CD4-positive, alpha-beta T cell (primary cell): ENCODE measurements around the gene STIM1. TPM values are rescaled to one million over a fixed set of nuclear protein-coding genes. Genes with fewer than 3 reads are reported as not detected.
A peak's percentile ranks its signal among the peaks of the same experiment; 100 is the strongest.

Experiments
- ATAC-seq: fragments of 200-7000 bp; cut with Tn5 transposase; one replicate; pipeline ENCODE4 v1.10.0; 2022; ENCODE audit warnings: mild to moderate bottlenecking; ENCODE audit not compliant: poor library complexity
- CTCF ChIA-PET: fragments of 350-600 bp; sonication (Branson Sonifier 250); formaldehyde crosslinking; loops from one replicate; lab custom pipeline; 2021; ENCODE audit warnings: antibody characterized with exemption, inconsistent platforms; lab: Charles Lee
- POLR2A ChIA-PET: fragments of 350-600 bp; sonication (Branson Sonifier 250); formaldehyde crosslinking; loops from one replicate; lab custom pipeline; 2021; ENCODE audit warnings: antibody characterized with exemption, inconsistent platforms; lab: Charles Lee
- DNase-seq, 14 experiments: peaks; one replicate each; pipeline ENCODE4 v3.0.0-alpha.2; 2013 to 2020; ENCODE audit warnings: mixed read lengths in 2 of 14
- H3K27ac ChIP-seq, 2 donors: one replicate each; pipeline versions ENCODE4 v1.5.1 to v1.7.0; 2013; ENCODE audit warnings: low read length in 2 of 2, low read depth in 1 of 2, mild to moderate bottlenecking in 1 of 2
- H3K27me3 ChIP-seq, 2 experiments: 1 replicate in 1 of 2; 2 replicates in 1 of 2; pipeline versions ENCODE4 v1.6.1 to v1.7.0; 2013; ENCODE audit warnings: low read length in 2 of 2, control low read depth in 1 of 2, mild to moderate bottlenecking in 1 of 2, moderate library complexity in 1 of 2; ENCODE audit not compliant: insufficient read depth in 2 of 2, control insufficient read depth in 1 of 2
- H3K36me3 ChIP-seq: one replicate; pipeline ENCODE4 v1.6.1; 2013; ENCODE audit warnings: low read length, control low read depth; ENCODE audit not compliant: insufficient read depth
- H3K4me1 ChIP-seq: one replicate; pipeline ENCODE4 v1.6.1; 2013; ENCODE audit warnings: low read length, control low read depth; ENCODE audit not compliant: insufficient read depth
- H3K4me3 ChIP-seq: one replicate; pipeline ENCODE4 v1.5.1; 2013; ENCODE audit warnings: mild to moderate bottlenecking, low read length, moderate library complexity
- H3K9me3 ChIP-seq, 2 experiments: 1 replicate in 1 of 2; 2 replicates in 1 of 2; pipeline versions ENCODE4 v1.6.1 to v1.7.0; 2013; ENCODE audit warnings: low read length in 2 of 2, mild to moderate bottlenecking in 2 of 2, control low read depth in 1 of 2, moderate library complexity in 1 of 2; ENCODE audit not compliant: control insufficient read depth in 1 of 2, insufficient read depth in 1 of 2
- H3K27ac Mint-ChIP-seq: one replicate; pipeline ENCODE4 v1.8.0; 2020; ENCODE audit warnings: mixed read lengths
- H3K27me3 Mint-ChIP-seq: one replicate; pipeline ENCODE4 v1.8.0; 2021; ENCODE audit warnings: mixed read lengths
- H3K36me3 Mint-ChIP-seq: one replicate; pipeline ENCODE4 v1.8.0; 2021; ENCODE audit warnings: low read depth, mixed read lengths
- H3K4me1 Mint-ChIP-seq: one replicate; pipeline ENCODE4 v1.8.0; 2021; ENCODE audit warnings: low read depth, mixed read lengths
- H3K4me3 Mint-ChIP-seq: one replicate; pipeline ENCODE4 v1.8.0; 2020; ENCODE audit warnings: mild to moderate bottlenecking, mixed read lengths
- H3K9me3 Mint-ChIP-seq: one replicate; pipeline ENCODE4 v1.8.0; 2020; ENCODE audit warnings: mixed read lengths
- CTCF ChIP-seq: fragments of 200-600 bp; IDR thresholded peaks from one replicate; pipeline ENCODE4 v1.8.0; 2022; ENCODE audit warnings: antibody characterized with exemption, mild to moderate bottlenecking
- intact Hi-C, 2 experiments: fragments of 100-400 bp; cut with DNase I in 1 of 2; cut with micrococcal nuclease in 1 of 2; formaldehyde crosslinking; loops; one replicate each; pipeline versions ENCODE4 v1.15.1 to v1.9.0; 2023 to 2025; cut with DNase I, micrococcal nuclease
- total RNA-seq, 174 experiments: library from RNA in 2 of 174; stranded (reverse) in 2 of 174; gene quantifications; one replicate each; pipeline ENCODE4 v1.2.3 and lab custom pipeline; 2021 to 2026

The STIM1 gene
- total RNA-seq, 2 experiments from 2014 or later: 89.0 to 94.9 TPM

DNA sequence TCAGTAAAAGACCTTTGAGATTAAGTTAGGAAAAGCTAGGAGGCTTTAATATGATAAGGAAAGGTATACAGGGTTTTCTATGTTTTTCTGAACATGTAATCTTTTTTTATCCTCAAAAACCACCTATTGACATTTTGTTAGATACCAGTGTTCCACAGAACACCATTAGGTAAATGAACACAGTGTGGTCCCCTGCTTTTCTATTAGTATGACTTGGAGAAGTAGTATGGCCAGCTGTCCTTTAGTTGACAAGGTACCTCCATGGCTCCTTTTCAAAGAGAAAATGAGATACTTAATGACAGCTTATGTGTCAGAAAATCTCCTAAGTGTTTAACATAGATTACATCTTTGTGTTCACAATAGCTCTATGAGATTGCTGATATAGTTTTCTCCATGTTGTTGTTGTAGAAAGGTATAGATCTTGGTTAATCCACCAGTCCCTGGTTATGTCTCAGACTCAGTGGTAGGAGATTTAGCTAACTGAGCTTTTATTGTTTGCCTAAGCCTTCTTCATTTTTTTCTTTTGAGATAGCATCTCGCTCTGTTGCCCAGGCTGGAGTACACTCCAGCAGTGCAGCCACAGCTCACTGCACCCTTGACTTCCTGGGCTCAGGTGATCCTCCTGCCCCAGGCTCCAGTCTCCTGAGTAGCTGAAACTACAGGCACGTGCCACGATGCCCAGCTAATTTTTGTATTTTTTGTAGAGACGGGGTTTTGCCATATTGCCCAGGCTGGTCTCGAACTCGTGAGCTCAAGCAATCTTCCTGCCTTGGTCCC is 46.0 kb downstream of the STIM1 start:
- peaks cover 71% of the 10 kb centered on the region for H3K4me1 Mint-ChIP-seq
- H3K27me3 ChIP-seq: no peaks in the 10 kb centered on the region
- peak overlapping the region; percentile 31 for H3K4me3 Mint-ChIP-seq
- peaks cover 5% of the 10 kb centered on the region for H3K36me3 Mint-ChIP-seq
- intact Hi-C loops: loop anchor here (5.0 kb wide), 1 partner anchor 44 kb away; the partner anchor contains the start of gene STIM1 (in 2 of the 2)
- H3K9me3 ChIP-seq: no peaks in the 10 kb centered on the region
- no peaks in the 10 kb centered on the region for H3K27me3 Mint-ChIP-seq
- TF ChIP-seq CTCF: no peak
- POLR2A ChIA-PET: interaction anchor here (0.9 to 2.2 kb wide), 6 partner anchors 16 to 60 kb away, joined by 3 to 13 read pairs (median 4); partner anchors contain the start of gene STIM1
- CTCF ChIA-PET: interaction anchor here (1.2 to 1.4 kb wide), 2 partner anchors 47 to 93 kb away, joined by 3 to 5 read pairs; partner anchors contain the start of gene PGAP2
- peaks cover 59% of the 10 kb centered on the region for H3K4me1 ChIP-seq
- no peak for DNase-seq
- no peaks in the 10 kb centered on the region for H3K36me3 ChIP-seq
- ATAC-seq: no peak
- no peak overlapping the region for H3K27ac ChIP-seq
- no peaks in the 10 kb centered on the region for H3K9me3 Mint-ChIP-seq
- H3K27ac Mint-ChIP-seq: peak overlapping the region; percentile 76
- H3K4me3 ChIP-seq: no peak overlapping the region

- Histone ChIP-seq H3K27me3 (no peaks in the 10 kb centered on the region), H3K4me1 (peaks cover 63% of the 10 kb centered on the region), H3K4me3 (no peak overlapping the region), H3K9me3 (no peaks in the 10 kb centered on the region), H3K36me3 (no peaks in the 10 kb centered on the region), H3K27ac (no peak overlapping the region)
- CTCF ChIA-PET: interaction anchor here (1.2 to 2.5 kb wide), 3 partner anchors 48 to 94 kb away, joined by 3 to 11 read pairs (median 6); partner anchors contain the start of gene PGAP2
- POLR2A ChIA-PET: interaction anchor here (1.2 to 2.2 kb wide), 6 partner anchors 13 to 47 kb away, joined by 3 to 13 read pairs (median 3); partner anchors contain the start of gene STIM1
- intact Hi-C loops: loop anchor here (5.0 kb wide), 1 partner anchor 45 kb away; the partner anchor contains the start of gene STIM1 (in 2 of the 2)
- Mint-ChIP-seq H3K27ac (peak overlapping the region; percentile 76), H3K4me1 (peaks cover 74% of the 10 kb centered on the region), H3K4me3 (peak overlapping the region; percentile 2), H3K27me3 (no peaks in the 10 kb centered on the region), H3K36me3 (no peaks in the 10 kb centered on the region), H3K9me3 (no peaks in the 10 kb centered on the region)
- DNase-seq: peak in 1 of 14 experiments; percentile 23
- TF ChIP-seq CTCF: no peak
- no peak for ATAC-seq
These were observed 47.0 kb downstream of the STIM1 start for GRCh38 chr11:3902441-3902840.

DNA sequence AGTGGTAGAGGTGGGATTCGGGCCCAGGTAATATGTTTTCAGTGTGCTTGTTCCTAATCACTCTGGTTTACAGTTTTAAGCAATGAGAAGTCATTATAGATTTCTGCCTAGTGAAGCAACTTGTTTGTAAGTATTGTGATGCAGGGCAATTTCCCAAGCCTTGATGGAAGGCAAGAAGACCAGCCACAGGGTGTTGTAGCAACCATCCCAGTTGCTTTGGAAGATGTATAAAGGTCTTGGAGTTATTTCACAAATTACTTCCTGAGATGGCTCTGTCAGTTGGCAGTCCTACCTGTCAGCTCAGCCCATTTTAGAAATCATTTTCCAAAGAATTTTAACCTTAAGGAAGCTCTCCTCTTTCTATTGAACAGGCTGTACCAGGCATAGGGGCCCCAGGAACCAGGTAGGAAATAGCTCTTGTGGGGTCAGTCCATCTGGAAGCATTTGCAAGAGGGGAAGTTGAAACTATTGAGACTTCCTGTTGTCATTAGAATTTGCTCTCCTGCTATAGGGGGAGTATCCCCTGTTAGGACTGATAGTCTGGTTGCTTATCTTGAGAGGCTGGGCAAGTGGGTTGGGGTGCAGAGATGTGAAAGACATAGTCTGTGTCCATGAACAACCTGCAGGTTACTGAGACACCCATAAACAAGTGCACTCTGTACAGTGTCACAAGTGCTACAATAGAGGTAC is 47.9 kb downstream of the STIM1 start:
- Histone ChIP-seq H3K9me3 (no peaks in the 10 kb centered on the region), H3K4me1 (peaks cover 66% of the 10 kb centered on the region), H3K27me3 (no peaks in the 10 kb centered on the region), H3K36me3 (no peaks in the 10 kb centered on the region), H3K4me3 (no peak overlapping the region), H3K27ac (peak overlapping the region; percentile 5 to 14)
- Mint-ChIP-seq H3K27ac (peak overlapping the region; percentile 76), H3K4me3 (peak overlapping the region; percentile 34), H3K4me1 (peaks cover 80% of the 10 kb centered on the region), H3K9me3 (no peaks in the 10 kb centered on the region), H3K36me3 (no peaks in the 10 kb centered on the region), H3K27me3 (no peaks in the 10 kb centered on the region)
- ATAC-seq: no peak
- no peak for DNase-seq
- CTCF ChIA-PET: interaction anchor here (1.7 to 2.5 kb wide), 2 partner anchors 49 to 54 kb away, joined by 6 to 11 read pairs; no protein-coding TSS in a partner anchor
- no peak for TF ChIP-seq CTCF
- POLR2A ChIA-PET: interaction anchor here (1.0 to 2.2 kb wide), 3 partner anchors 14 to 48 kb away, joined by 3 to 13 read pairs (median 3); partner anchors contain the start of gene STIM1
- intact Hi-C loops: loop anchor here (5.0 kb wide), 1 partner anchor 46 kb away; the partner anchor contains the start of gene STIM1 (in 2 of the 2)
